Testis (tissue), 2 donors: Measurements from ENCODE around the gene SMAP1.

Source experiments
- POLR2A ChIP-seq: fragments of 450-650 bp; IDR thresholded peaks from one replicate; pipeline ENCODE4 v1.6.1; 2017; ENCODE audit warnings: antibody characterized with exemption, mild to moderate bottlenecking, moderate library complexity
- TF ChIP-seq, protein P1 (sequence below), 3 experiments: fragments of 450-650 bp in 2 of 3; fragments of 200-600 bp in 1 of 3; sonication (generic) in 1 of 3; IDR thresholded peaks; one replicate each; pipeline ENCODE4 v1.5.1; 2016 to 2019; ENCODE audit warnings: antibody characterized with exemption in 3 of 3, mild to moderate bottlenecking in 2 of 3, moderate library complexity in 1 of 3

DNA sequence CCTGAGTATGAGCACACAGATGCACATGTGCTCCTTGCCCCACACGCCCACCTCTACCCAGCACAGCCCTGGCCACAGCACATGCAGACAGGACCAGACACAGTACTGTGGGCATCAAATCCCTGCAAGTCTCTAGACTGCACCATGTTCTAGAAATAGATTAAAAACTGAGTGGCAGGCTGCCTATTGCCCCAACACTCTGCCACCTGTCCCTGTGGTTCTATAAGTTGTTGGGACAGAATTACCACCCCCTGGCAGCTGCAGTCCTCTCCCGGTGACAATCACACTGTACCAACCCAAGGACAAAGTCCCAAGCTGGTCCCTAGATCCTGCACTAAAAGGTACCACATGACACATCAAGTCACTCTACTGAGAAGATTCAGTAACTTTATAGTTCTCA, 219.0 kb downstream of the SMAP1 start:
- no peak for TF ChIP-seq POLR2A
- TF ChIP-seq, protein P1, sequence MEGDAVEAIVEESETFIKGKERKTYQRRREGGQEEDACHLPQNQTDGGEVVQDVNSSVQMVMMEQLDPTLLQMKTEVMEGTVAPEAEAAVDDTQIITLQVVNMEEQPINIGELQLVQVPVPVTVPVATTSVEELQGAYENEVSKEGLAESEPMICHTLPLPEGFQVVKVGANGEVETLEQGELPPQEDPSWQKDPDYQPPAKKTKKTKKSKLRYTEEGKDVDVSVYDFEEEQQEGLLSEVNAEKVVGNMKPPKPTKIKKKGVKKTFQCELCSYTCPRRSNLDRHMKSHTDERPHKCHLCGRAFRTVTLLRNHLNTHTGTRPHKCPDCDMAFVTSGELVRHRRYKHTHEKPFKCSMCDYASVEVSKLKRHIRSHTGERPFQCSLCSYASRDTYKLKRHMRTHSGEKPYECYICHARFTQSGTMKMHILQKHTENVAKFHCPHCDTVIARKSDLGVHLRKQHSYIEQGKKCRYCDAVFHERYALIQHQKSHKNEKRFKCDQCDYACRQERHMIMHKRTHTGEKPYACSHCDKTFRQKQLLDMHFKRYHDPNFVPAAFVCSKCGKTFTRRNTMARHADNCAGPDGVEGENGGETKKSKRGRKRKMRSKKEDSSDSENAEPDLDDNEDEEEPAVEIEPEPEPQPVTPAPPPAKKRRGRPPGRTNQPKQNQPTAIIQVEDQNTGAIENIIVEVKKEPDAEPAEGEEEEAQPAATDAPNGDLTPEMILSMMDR (IDR thresholded peaks at IDR 0.05), result no peak
